Aorta (tissue), 5 donors: ENCODE measurements around the gene PLD4. TPM values are rescaled to one million over a fixed set of nuclear protein-coding genes. Genes with fewer than 3 reads are reported as not detected.

Experiments used
- ATAC-seq: fragments of 200-7000 bp; cut with Tn5 transposase; one replicate; pipeline ENCODE4 v1.9.1; 2022; ENCODE audit warnings: moderate library complexity; ENCODE audit not compliant: low FRiP score
- DNase-seq, 2 donors: peaks; one replicate each; pipeline ENCODE4 v3.0.0-alpha.2; 2020
- H3K27ac ChIP-seq, 2 donors: one replicate each; pipeline ENCODE4 v1.5.1; 2013; ENCODE audit warnings: low read length in 2 of 2, mild to moderate bottlenecking in 2 of 2, moderate library complexity in 2 of 2, control low read depth in 1 of 2, inconsistent platforms in 1 of 2, low read depth in 1 of 2
- H3K27me3 ChIP-seq, 2 donors: one replicate each; pipeline ENCODE4 v1.6.1; 2013; ENCODE audit warnings: control low read depth in 1 of 2, low read length in 1 of 2, mild to moderate bottlenecking in 1 of 2, moderate library complexity in 1 of 2; ENCODE audit not compliant: insufficient read depth in 2 of 2, control insufficient read depth in 1 of 2
- H3K36me3 ChIP-seq, 2 donors: one replicate each; pipeline ENCODE4 v1.6.1; 2013; ENCODE audit warnings: control low read depth in 1 of 2, low read length in 1 of 2, mild to moderate bottlenecking in 1 of 2; ENCODE audit not compliant: insufficient read depth in 2 of 2, control insufficient read depth in 1 of 2
- H3K4me1 ChIP-seq, 2 donors: one replicate each; pipeline ENCODE4 v1.6.1; 2013; ENCODE audit warnings: low read length in 2 of 2, control low read depth in 1 of 2, mild to moderate bottlenecking in 1 of 2, moderate library complexity in 1 of 2; ENCODE audit not compliant: insufficient read depth in 2 of 2, control insufficient read depth in 1 of 2
- H3K4me3 ChIP-seq, 2 donors: one replicate each; pipeline ENCODE4 v1.5.1; 2013; ENCODE audit warnings: low read length in 2 of 2, control low read depth in 1 of 2, mild to moderate bottlenecking in 1 of 2
- H3K9me3 ChIP-seq: one replicate; pipeline ENCODE4 v1.6.1; 2013; ENCODE audit warnings: mild to moderate bottlenecking, low read length; ENCODE audit not compliant: control insufficient read depth
- WGBS, 2 donors: extraction: QIAGEN DNeasy Blood & Tissue Kit; methylation state at CpG; one replicate each; pipeline ENCODE4 v1.1.7; 2013; 5-methylcytosine and 5-hydroxymethylcytosine counted together
- intact Hi-C, 2 donors: fragments of 100-400 bp; cut with DNase I; formaldehyde crosslinking; loops; one replicate each; pipeline versions ENCODE4 v1.14.2 to v1.15.0; 2022
- polyA plus RNA-seq, 2 donors: library from polyadenylated mRNA; stranded (reverse); fragments of 200-250 nt; gene quantifications; one replicate each; pipeline ENCODE4 v1.2.3, GENCODE V29; 2013
- total RNA-seq, 2 donors: library from RNA; stranded (reverse); fragmentation: NEBNext Ultra II Directional; extraction: Animal tissue kit (Norgen Biotek cat#: 25700); gene quantifications; one replicate each; pipeline ENCODE4 v1.2.1, GENCODE V29; 2021
- donor health status: healthy with polysubstance abuse.
- donor health status: Bipolar disorder and iron deficiency.
- donor health status: DM: no; HTN: no; CAD: no.
- donor health status: DM: no; HTN: no; CAD: no.
- donor health status: DM: yes; HTN: yes; CAD: no.

Gene PLD4
- total and polyA plus RNA-seq, 4 donors = 0.38 to 1.7 (median 0.62) TPM; not detected in 1

DNA sequence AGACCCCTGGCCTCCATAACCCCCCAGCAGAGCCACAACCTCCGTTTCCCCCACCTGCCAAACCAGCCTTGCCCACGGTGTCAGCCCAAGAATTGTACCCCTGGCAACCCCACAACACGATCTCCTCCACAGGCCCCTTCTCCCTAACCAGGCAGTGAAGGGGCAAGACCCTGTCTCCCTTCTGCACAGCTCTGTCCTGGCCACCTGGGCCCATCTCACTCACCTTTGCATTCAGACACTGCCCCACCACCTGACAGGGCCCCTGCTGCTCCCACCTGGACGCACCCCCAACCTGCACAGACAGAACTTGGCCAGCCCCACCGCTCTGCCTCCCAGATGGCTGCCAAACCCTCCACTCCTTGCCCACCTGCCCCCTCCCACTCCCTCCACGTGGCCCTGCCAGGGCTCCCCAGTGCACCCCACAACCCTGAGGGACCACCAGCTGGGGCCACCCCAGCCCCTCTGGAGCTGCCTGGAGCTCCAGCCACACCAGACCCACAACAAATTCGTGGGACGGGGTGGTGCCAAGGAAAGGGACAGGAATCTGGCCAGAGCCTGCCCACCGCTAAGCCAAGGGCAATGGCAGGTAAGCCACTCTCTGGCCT is 41.7 kb downstream of the PLD4 start:
- Histone ChIP-seq H3K36me3 (no peaks in the 10 kb centered on the region), H3K9me3 (no peaks in the 10 kb centered on the region), H3K27me3 (no peaks in the 10 kb centered on the region), H3K4me1 (no peaks in the 10 kb centered on the region), H3K4me3 (no peak overlapping the region), H3K27ac (no peak overlapping the region)
- DNase-seq = no peak
- intact Hi-C loops = loop anchor here (2.0 to 5.0 kb wide), 3 partner anchors 30 to 69 kb away; no protein-coding TSS in a partner anchor
- 88 to 90% methylated on average over 9 of the region's 9 CpGs for WGBS, 2 donors
- no peak for ATAC-seq

DNA sequence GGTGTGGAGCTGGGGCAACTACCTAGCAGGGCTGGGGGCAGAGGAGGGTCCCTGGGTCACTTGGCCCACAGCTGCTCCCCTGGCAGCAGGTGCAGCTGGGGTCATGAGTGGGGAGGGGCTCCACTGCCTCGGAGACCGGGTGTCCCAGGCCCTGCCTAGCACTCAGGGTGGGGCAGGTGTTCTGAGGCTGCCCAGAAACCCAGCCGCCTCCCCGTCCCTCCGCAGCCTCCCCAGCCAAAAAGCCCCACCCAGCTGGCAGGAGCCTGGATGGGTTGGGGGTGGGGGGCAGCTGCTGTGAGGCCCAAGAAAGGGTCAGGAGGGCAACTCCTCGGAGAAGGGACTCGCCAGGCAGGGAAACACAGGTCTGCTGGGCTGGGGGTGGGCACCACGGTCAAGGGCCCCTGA is 42.3 kb downstream of the PLD4 start:
- no peaks in the 10 kb centered on the region for H3K27me3 ChIP-seq
- no peak overlapping the region for H3K27ac ChIP-seq
- intact Hi-C loops = loop anchor here (2.0 to 5.0 kb wide), 3 partner anchors 30 to 70 kb away; no protein-coding TSS in a partner anchor
- no peaks in the 10 kb centered on the region for H3K9me3 ChIP-seq
- H3K4me3 ChIP-seq = no peak overlapping the region
- ATAC-seq (peak; percentile 0), DNase-seq (no peak)
- H3K4me1 ChIP-seq = no peaks in the 10 kb centered on the region
- WGBS, 2 donors = 48 to 53% methylated on average over 8 of the region's 8 CpGs
- H3K36me3 ChIP-seq = no peaks in the 10 kb centered on the region

DNA sequence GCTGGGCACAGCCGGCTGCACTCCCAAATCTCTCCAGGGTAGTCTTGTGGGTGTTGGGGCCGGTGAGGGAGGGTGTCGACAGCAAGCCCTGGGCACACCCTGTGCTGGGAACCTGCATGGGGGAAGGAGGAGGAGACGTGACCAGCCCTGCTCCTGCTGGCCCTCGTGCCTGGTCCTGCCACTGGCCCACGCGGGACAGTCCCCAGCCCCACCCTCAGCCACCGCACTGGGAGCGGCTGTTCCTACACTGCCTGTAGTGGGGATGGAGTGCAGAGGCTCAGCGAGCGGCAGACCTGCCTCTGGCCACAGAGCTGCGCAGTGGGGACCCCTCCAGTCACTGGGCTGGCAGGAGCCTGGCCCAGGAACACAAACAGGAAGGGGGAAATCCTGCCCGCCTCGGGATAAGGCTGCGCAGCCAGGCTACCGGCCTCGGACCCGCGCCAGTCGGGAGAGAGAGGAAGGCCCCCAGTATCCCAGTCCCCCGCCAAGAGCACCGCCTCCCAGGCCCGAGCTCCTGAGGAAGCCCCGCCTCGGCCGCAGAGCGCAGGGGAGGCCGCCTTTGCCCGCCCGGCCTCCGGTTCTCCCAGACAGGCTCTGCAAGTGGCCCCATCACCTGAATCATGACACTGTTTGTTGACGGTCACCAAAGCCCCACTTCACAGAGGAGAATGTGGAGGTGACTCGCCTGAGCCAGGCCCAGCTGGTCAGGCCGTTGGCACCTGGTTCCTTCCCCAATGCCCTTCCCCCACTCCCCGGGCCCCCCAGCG is 42.9 kb downstream of the PLD4 start:
- Histone ChIP-seq H3K27ac (peak overlapping the region in 1 of 2 donors; percentile 15), H3K27me3 (no peaks in the 10 kb centered on the region), H3K4me3 (no peak overlapping the region), H3K36me3 (no peaks in the 10 kb centered on the region), H3K9me3 (no peaks in the 10 kb centered on the region), H3K4me1 (no peaks in the 10 kb centered on the region)
- DNase-seq (peak; percentile 82 to 85), ATAC-seq (peak; percentile 67)
- intact Hi-C loops = loop anchor here (2.0 to 5.0 kb wide), 3 partner anchors 31 to 70 kb away; no protein-coding TSS in a partner anchor
- 2% methylated on average over 28 to 36 of the region's 36 CpGs for WGBS, 2 donors

DNA sequence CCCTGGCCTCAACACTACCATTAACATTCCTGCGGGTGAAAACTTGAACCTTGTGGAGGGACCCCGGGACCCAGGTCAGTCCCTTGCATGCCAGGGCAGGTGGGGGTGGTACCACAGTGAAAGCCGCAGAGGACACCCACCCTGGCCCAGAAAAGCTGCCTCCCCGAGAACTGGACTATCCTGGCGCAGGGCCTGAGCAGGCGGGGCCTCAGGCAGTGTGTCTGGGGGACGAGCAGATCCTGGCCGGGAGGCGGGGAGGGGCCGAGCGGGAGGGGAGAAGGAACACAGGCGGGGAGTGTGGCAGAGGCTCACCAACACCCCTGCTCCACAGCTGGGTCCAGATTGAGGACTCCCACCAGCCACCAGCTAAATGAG is 43.5 kb downstream of the PLD4 start:
- Histone ChIP-seq H3K27me3 (no peaks in the 10 kb centered on the region), H3K9me3 (no peaks in the 10 kb centered on the region), H3K4me3 (no peak overlapping the region), H3K27ac (peak overlapping the region in 1 of 2 donors; percentile 13), H3K4me1 (no peaks in the 10 kb centered on the region), H3K36me3 (no peaks in the 10 kb centered on the region)
- DNase-seq (peak; percentile 92 to 93), ATAC-seq (peak; percentile 53)
- WGBS, 2 donors = 10 to 14% methylated on average over 12 of the region's 12 CpGs
- intact Hi-C loops = loop anchor here in 1 of 2 donors (5.0 kb wide), 1 partner anchor 71 kb away; no protein-coding TSS in a partner anchor

DNA sequence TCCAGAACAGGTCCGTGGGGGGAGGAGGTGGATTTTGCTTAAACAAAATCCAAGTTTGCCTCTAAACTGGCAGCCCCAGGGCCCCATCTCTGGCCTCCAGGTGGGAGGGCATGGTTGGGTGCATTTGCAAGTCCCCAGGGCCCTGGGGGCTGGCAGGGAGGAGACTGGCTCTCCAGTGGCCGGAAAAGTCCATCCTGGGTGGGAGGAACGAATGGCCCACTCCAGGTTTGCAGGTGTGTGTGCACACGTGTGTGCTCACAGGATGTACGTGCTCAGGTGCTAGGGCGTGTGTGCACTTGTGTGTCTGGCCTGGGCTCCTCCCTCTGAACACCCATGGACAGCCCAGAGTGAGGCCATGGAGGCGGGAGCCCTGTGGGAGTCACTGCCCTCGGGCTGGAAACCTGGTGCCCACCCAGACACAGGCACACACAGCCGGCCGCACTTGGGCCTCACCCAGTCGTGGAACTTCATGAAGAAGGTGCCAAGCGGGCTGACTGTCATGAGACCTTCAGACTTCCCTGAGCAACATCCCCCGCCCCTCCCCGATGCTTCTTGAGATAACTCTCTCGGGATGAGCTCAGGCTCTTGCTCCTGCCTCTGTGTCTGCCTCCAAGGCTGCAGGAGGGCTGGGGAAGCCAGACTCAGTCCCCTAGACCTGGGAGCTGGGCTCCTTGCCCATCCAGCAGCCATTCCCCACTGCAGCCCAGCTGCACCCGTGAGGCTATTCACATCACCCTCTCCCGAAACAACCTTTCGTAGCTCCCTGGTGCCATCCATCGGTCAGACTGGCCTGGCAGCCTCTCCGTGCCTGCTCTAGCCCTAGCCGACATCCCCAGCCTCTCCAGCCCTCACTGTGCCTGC is 44.1 kb downstream of the PLD4 start:
- intact Hi-C loops = loop anchor here in 1 of 2 donors (5.0 kb wide), 1 partner anchor 71 kb away; no protein-coding TSS in a partner anchor
- Histone ChIP-seq H3K4me3 (no peak overlapping the region), H3K27ac (peak overlapping the region in 1 of 2 donors; percentile 13), H3K9me3 (no peaks in the 10 kb centered on the region), H3K27me3 (no peaks in the 10 kb centered on the region), H3K36me3 (no peaks in the 10 kb centered on the region), H3K4me1 (no peaks in the 10 kb centered on the region)
- DNase-seq (no peak), ATAC-seq (no peak)
- 77 to 80% methylated on average over 21 of the region's 21 CpGs for WGBS, 2 donors

DNA sequence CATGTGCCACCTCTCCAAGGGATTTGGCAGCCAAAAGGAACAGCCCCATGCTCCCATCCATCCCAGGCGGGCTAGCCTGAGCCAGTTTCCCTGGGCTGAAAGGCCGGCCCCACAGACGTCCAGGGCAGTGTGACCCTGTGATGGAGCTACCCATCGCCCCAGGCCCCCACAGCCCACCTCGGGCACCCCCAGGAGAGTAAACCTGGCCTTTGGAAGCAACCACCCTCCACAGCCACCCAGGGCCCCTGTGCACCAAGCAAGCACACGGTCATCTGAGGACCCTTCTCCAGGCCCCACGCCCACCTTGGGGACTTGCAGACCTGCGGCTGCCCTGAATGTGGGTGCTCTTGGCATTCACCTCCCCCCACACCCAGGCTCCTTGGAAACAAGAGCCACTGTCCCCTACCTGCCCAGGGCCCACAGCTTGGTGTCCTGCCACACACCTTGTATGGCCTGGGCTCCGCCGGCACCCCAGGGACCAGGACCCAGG is 45.1 kb downstream of the PLD4 start:
- Histone ChIP-seq H3K36me3 (no peaks in the 10 kb centered on the region), H3K27ac (no peak overlapping the region), H3K9me3 (no peaks in the 10 kb centered on the region), H3K4me1 (no peaks in the 10 kb centered on the region), H3K4me3 (no peak overlapping the region), H3K27me3 (no peaks in the 10 kb centered on the region)
- ATAC-seq (no peak), DNase-seq (no peak)
- WGBS, 2 donors = 90 to 91% methylated on average over 10 of the region's 10 CpGs
- intact Hi-C loops = loop anchor here (5.0 kb wide), 3 partner anchors 53 to 123 kb away; partner anchors contain the start of gene CDCA4 (in 1 of the 2)

DNA sequence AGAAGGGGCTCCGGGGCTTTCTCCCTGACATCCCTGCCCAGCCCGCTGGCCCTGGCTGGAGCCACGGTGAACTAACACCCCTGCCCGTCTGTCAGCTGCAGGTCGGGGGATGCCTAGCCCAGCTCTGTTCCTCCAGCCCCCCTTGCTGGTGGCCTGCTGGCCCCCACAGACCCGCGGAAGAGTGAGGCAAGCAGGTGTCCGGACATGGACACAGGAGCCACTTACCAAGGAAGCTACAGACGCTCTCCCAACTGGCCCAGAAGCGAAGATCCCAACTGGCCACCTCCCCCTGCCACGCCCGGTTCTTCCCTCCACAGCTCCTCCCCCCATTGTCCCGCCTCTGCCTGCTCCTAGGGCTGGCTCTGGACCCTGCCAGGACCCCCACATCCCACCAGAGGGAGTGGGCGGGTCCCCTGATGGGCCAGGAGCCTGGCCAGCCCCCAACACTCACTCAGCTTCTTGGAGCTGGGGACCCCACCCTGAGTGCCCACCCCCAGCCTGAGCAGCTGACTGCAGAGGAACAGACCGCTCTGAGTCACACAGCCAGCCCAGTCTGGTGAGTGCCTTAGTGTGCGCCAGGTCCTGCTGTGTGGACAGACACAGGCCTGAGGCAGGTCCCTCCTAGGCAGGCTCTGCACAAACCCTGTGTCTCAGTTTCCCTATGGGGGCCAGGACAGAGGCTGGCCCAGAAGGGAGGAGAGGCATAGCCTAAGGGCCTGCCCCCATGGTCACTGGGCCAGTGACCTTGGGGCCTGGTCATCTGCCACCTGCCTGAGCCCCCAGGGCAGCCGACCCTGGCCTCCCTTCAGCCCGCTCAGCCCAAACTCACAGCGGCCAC is 45.8 kb downstream of the PLD4 start:
- no peaks in the 10 kb centered on the region for H3K9me3 ChIP-seq
- no peak overlapping the region for H3K4me3 ChIP-seq
- H3K36me3 ChIP-seq = no peaks in the 10 kb centered on the region
- no peak overlapping the region for H3K27ac ChIP-seq
- ATAC-seq (peak; percentile 21), DNase-seq (peak; percentile 87 to 89)
- H3K27me3 ChIP-seq = no peaks in the 10 kb centered on the region
- H3K4me1 ChIP-seq = no peaks in the 10 kb centered on the region
- 89 to 90% methylated on average over 19 of the region's 19 CpGs for WGBS, 2 donors
- intact Hi-C loops = loop anchor here (5.0 kb wide), 2 partner anchors 52 to 122 kb away; partner anchors contain the start of gene CDCA4 (in 1 of the 2)
